Measurements from ENCODE around the gene EXOC6B.

GRCh38 chr2:72138921-72139381 lies 686.9 kb downstream of the EXOC6B start:
- TF ChIP-seq TAF1 (IDR thresholded peaks at IDR 0.05; ENCODE audit: low read depth) (no peak), EGR1 (IDR thresholded peaks at IDR 0.05) (no peak), FOXM1 (IDR thresholded peaks at IDR 0.05; ENCODE audit: borderline replicate concordance, low read depth) (no peak), NFIC (IDR thresholded peaks at IDR 0.05) (no peak), REST (IDR thresholded peaks at IDR 0.05; ENCODE audit: low read depth) (no peak), RAD21 (IDR thresholded peaks at IDR 0.05; ENCODE audit: low read depth) (no peak), EP300 (IDR thresholded peaks at IDR 0.05; ENCODE audit: borderline replicate concordance) (no peak), MAX (IDR thresholded peaks at IDR 0.05) (no peak), USF1 (IDR thresholded peaks at IDR 0.05) (no peak), TCF12 (IDR thresholded peaks at IDR 0.05; ENCODE audit: low read depth) (no peak), TEAD4 (IDR thresholded peaks at IDR 0.05) (no peak), CEBPB (IDR thresholded peaks at IDR 0.05) (no peak)
